C4-2B (cell line): ENCODE results near the gene TRAF3IP1.
"Not testable (repeated sequence)": the region's sequence is repeated elsewhere in the genome, so short reads cannot be mapped to it uniquely, and the experiment has no call there.

ENCODE experiments used
- H3K27ac ChIP-seq: fragments of 450-650 bp; 2 replicates; pipeline ENCODE4 v1.5.1; 2017
- ZFX ChIP-seq: fragments of 450-650 bp; IDR thresholded peaks from 2 replicates; pipeline ENCODE4 v1.6.1; 2017
- TF ChIP-seq, protein P1 (sequence below): fragments of 450-650 bp; conservative IDR thresholded peaks from 2 replicates; pipeline ENCODE4 v1.5.1; 2017; ENCODE audit warnings: mild to moderate bottlenecking

The TRAF3IP1 gene

DNA sequence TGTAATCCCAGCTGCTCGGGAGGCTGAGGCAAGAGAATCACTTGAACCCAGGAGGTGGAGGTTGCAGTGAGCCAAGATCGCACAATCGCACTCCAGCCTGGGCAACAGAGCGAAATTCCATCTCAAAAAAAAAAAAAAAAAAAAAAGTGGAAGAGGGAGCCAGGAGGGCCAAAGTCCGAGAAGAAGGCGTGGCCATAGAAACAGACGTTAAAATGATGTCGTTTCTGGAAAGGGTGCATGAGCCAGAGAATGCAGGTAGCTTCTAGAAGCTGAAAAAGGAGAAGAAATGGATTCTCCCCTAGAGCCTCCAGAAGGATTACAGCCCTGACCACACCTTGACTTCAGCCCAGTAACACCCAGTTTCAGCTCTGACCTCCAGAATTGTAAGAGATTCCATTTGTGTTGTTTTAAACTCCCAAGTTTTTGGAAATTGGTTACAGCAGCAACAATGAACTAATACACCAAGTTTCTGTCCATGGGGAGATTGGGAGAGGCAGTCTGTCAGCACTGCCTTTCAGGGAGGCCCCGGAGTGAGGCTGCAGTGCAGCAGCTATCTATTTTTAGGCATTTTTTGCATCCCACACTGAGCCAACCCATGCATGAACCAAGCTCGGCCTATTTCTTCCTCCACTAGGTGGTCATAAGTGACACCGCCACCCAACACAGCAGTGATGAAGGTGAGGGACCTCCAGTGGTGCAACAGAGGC lies 14.2 kb upstream of the TRAF3IP1 start:
- TF ChIP-seq, protein P1, sequence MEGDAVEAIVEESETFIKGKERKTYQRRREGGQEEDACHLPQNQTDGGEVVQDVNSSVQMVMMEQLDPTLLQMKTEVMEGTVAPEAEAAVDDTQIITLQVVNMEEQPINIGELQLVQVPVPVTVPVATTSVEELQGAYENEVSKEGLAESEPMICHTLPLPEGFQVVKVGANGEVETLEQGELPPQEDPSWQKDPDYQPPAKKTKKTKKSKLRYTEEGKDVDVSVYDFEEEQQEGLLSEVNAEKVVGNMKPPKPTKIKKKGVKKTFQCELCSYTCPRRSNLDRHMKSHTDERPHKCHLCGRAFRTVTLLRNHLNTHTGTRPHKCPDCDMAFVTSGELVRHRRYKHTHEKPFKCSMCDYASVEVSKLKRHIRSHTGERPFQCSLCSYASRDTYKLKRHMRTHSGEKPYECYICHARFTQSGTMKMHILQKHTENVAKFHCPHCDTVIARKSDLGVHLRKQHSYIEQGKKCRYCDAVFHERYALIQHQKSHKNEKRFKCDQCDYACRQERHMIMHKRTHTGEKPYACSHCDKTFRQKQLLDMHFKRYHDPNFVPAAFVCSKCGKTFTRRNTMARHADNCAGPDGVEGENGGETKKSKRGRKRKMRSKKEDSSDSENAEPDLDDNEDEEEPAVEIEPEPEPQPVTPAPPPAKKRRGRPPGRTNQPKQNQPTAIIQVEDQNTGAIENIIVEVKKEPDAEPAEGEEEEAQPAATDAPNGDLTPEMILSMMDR: no peak
- TF ChIP-seq ZFX: no peak
- H3K27ac ChIP-seq: no peak overlapping the region

DNA sequence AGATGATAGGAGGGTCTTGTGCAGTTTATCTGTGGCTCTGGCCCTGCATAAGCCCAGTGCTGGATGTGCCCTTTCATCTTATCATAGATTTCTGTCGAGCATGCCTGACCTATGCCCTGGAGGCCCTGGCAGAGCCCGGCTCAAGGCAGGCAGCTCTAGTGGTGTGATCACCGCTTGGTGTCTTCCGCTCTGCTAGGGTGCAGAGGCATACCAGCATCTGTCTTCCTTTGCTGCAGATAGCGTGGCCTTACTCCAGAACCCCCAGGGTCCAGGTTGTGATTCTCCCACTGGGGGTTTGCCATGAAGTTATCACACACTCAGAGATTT lies 13.7 kb upstream of the TRAF3IP1 start:
- TF ChIP-seq, protein P1: no peak
- no peak for TF ChIP-seq ZFX
- H3K27ac ChIP-seq: no peak overlapping the region

DNA sequence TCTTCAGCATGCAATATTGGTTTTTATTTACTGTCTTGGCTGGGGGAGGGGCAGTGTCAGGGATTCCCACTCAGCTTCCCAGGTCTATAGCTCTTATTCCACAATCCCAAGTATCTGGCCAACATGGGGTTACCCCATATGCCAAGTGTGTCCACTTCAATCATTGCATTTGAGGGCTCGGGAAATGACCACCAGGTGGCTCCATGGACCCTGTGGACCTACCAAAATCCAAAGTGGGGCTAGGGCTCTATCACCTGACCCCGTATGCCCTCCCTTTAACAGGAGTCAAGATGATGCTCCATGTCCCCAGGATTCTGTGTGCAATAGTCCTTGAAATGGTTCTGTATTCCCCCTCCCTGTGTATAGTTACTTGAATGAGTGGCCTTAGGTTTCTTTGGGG lies 12.1 kb upstream of the TRAF3IP1 start:
- TF ChIP-seq, protein P1: no peak; the same call in 1 of the 2 replicates
- no peak for TF ChIP-seq ZFX
- H3K27ac ChIP-seq: no peak overlapping the region

DNA sequence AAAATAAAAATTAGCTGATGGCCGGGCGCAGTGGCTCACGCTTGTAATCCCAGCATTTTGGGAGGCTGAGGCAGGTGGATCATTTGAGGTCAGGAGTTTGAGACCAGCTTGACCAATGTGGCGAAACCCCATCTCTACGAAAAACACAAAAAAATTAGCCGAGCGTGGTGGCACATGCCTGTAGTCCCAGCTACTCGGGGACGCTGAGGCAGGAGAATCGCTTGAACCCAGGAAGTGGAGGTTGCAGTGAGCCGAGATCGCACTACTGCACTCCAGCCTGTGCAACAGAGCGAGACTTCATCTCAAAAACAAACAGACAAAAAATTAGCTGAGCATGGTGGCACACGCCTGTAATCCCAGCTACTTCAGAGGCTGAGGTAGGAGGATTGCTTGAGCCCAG lies 9.6 kb upstream of the TRAF3IP1 start:
- H3K27ac ChIP-seq: not testable (repeated sequence)

DNA sequence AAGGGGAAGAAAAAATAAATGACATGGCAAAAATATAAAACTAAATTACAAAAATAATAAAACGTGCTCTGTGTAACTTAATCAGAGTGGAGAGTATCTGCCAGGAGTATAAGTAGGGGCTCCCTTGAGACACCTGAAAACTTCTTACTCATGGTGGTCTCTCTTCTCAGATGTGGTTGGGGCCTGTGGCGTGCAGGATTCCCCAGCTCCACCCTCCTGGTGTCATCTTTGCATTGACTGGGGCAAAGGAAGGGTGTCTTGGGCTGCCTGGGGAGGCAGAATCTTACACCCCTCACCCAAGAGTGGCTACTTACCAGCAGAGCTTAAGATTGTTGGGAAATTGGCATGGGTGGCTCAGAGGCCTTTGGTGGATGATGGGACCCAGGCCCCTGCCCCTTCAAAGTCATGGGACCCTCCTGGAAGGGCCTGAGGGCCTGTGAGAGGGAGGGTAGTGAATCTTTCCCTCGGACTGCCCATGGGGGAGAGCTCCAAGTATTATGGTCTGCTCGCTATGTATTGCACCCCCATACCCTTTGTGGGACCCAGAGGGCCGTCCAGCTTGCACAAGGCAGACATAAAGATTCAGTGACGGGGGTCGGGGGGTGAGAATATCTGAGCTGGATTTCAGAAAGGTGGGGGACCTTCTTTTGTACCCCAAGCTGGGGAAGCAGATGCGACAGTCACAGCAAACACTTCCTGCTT lies 6.9 kb upstream of the TRAF3IP1 start:
- no peak overlapping the region for H3K27ac ChIP-seq
- TF ChIP-seq ZFX: no peak
- TF ChIP-seq, protein P1: no peak

DNA sequence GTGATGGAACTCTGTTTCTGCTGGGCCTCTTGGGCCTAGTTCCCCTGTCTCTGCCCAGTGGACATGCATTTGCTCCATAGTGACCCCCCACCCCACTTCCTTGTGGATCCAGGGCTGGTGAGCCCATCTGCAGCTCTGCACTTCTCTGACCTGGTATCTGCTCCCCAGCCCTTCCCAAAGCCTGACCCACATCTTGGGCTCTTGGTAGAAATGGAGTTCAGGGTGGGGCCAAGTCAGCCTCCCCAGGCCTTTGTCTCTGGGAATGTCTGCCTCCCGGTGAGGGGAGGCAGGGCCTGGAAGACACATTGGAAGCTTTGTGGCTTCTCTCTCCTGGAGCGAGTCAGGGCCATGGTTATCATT lies 6.3 kb upstream of the TRAF3IP1 start:
- TF ChIP-seq, protein P1: no peak
- no peak for TF ChIP-seq ZFX
- H3K27ac ChIP-seq: no peak overlapping the region

DNA sequence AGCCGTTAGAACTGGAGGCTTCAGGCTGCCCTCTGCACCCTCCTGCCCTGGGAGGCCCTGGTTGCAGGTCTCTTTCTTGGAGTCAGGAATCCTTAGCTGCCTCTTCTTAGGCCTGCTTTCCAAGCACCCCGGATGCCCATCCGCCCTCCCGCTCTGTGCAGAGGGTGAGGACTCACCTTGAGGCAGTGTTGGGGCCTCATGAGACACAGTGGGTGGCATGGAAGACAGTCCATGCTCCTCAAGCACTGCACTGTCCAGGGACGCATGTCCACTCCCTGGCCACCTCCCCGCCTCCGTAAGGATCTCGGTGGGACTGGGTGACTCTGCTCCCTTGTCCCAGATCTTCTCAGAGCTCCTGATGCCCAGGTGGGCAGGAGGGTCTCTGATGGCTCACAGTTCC lies 5.7 kb upstream of the TRAF3IP1 start:
- H3K27ac ChIP-seq: no peak overlapping the region
- TF ChIP-seq, protein P1: no peak
- TF ChIP-seq ZFX: no peak
